ENCODE measurements around the gene HOXC4. TPM values are rescaled to one million over a fixed set of nuclear protein-coding genes. Genes with fewer than 3 reads are reported as not detected.

HOXC4 gene
- total RNA-seq, 1 donor from 2014 or later = not detected

DNA sequence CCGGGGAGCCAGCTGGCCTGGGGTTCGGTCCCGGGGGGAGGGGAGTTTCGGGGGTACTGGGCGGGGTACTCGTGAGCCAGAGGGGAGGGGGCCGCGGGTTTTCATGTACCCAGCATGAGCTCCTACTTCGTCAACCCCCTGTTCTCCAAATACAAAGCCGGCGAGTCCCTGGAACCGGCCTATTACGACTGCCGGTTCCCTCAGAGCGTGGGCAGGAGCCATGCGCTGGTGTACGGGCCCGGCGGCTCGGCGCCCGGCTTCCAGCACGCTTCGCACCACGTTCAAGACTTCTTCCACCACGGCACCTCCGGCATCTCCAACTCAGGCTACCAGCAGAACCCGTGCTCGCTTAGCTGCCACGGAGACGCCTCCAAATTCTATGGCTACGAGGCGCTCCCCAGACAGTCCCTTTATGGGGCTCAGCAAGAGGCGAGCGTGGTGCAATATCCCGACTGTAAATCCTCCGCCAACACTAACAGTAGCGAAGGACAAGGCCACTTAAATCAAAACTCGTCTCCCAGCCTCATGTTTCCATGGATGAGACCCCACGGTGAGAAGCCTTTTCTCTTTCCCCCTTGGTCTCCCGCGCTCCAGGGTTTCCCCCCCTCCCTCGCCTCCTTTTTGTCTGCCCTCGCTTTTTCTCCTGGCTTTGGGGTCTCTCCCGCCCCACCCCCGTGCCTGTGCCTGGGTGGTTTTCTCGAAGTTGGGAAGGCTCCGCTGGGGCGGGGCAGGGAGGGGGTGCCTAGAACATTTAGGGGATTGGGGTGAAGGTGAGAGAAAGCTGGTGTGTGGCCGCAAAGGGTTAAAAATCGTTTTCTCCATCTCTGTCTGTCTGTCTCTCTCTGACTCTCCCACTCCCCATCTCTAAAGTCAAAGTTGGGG, 44.2 kb upstream of the HOXC4 start:
- Histone ChIP-seq H2AFZ (ENCODE audit: low read depth, low read length) (no peak overlapping the region), H3K9me3 (ENCODE audit: insufficient read depth, low read depth, low read length) (no peaks in the 10 kb centered on the region), H4K20me1 (ENCODE audit: insufficient read depth, low read length) (no peaks in the 10 kb centered on the region), H3K4me3 (ENCODE audit: insufficient read depth, low read depth, low read length) (no peak overlapping the region), H3K9ac (ENCODE audit: low read length) (no peak overlapping the region), H3K36me3 (ENCODE audit: insufficient read depth, low read length) (no peaks in the 10 kb centered on the region), H3K79me2 (ENCODE audit: insufficient read depth, low read length) (no peaks in the 10 kb centered on the region), H3K4me2 (ENCODE audit: low read length) (peak overlapping the region; percentile 39), H3K27ac (ENCODE audit: low read depth, low read length) (no peak overlapping the region), H3K4me1 (ENCODE audit: insufficient read depth, low read length) (peaks cover 5% of the 10 kb centered on the region), H3K27me3 (ENCODE audit: insufficient read depth, low read length) (peaks cover 91% of the 10 kb centered on the region)
- DNase-seq (ENCODE audit: low read depth) (no peak), FAIRE-seq (no peak)
- Mint-ChIP-seq H3K4me3 (ENCODE audit: unreplicated experiment) (no peak overlapping the region), H3K27ac (ENCODE audit: unreplicated experiment) (no peak overlapping the region), H3K36me3 (ENCODE audit: low read depth, unreplicated experiment) (no peaks in the 10 kb centered on the region), H3K4me1 (ENCODE audit: low read depth, unreplicated experiment) (no peaks in the 10 kb centered on the region), H3K9me3 (ENCODE audit: unreplicated experiment) (peaks cover 9% of the 10 kb centered on the region), H3K27me3 (ENCODE audit: low read depth, unreplicated experiment) (peaks cover 90% of the 10 kb centered on the region)
- TF ChIP-seq EZH2 (IDR thresholded peaks at IDR 0.05; ENCODE audit: insufficient read depth, low read length) = peak; percentile 99
- no peak for TF ChIP-seq CTCF (IDR thresholded peaks at IDR 0.05; ENCODE audit: insufficient read depth, low read depth, low read length)

DNA sequence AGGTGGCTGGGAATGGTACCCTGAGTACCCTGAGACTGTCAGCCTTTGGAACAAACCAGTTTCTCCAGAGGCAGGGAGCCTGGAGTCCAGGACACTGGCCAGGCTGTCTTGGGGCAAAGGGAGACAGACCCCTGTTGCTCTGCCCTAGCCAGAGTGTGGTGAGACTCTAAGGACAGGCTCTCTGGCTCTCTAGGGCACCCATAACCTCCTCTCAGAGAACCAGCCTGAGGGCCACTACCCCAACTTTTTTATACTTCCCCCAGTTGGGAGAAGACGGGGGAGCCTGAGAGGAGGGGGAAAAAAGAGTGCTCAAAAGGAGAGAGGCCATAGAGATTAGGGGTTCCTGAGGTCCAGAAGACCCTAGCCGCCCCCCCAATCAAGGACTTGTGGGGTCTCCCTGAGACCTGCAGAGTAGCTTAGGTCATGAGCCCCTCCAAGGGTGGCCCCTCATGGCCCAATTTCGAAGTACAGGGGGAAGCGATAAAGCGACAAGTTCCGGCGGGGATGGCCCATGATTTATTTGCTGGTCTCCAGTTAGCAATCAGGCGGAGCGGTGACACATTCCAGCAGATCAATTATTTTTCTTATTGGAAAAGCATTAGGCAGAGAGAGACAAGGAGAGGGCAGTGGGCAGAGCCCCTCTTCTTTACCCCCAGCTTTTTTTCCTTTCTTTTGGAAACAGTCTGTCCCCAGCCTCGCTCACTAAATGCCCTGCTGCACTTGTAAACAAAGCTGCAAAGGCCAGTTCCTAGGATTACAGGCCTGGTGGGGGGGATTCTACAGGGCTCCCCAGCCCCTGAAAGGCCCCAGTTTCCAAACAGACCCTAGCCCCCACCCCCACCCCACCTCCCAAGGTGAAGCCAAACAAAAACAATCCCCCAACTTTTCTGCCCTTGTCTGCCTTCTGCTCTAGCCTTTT, 43.3 kb upstream of the HOXC4 start:
- Histone ChIP-seq H3K9me3 (ENCODE audit: insufficient read depth, low read depth, low read length) (no peaks in the 10 kb centered on the region), H3K27ac (ENCODE audit: low read depth, low read length) (no peak overlapping the region), H3K79me2 (ENCODE audit: insufficient read depth, low read length) (no peaks in the 10 kb centered on the region), H4K20me1 (ENCODE audit: insufficient read depth, low read length) (no peaks in the 10 kb centered on the region), H3K4me3 (ENCODE audit: insufficient read depth, low read depth, low read length) (no peak overlapping the region), H3K4me2 (ENCODE audit: low read length) (no peak overlapping the region), H3K27me3 (ENCODE audit: insufficient read depth, low read length) (peaks cover 91% of the 10 kb centered on the region), H2AFZ (ENCODE audit: low read depth, low read length) (no peak overlapping the region), H3K36me3 (ENCODE audit: insufficient read depth, low read length) (no peaks in the 10 kb centered on the region), H3K4me1 (ENCODE audit: insufficient read depth, low read length) (peaks cover 5% of the 10 kb centered on the region), H3K9ac (ENCODE audit: low read length) (no peak overlapping the region)
- Mint-ChIP-seq H3K27ac (ENCODE audit: unreplicated experiment) (no peak overlapping the region), H3K36me3 (ENCODE audit: low read depth, unreplicated experiment) (no peaks in the 10 kb centered on the region), H3K4me3 (ENCODE audit: unreplicated experiment) (no peak overlapping the region), H3K9me3 (ENCODE audit: unreplicated experiment) (peaks cover 11% of the 10 kb centered on the region), H3K27me3 (ENCODE audit: low read depth, unreplicated experiment) (peaks cover 92% of the 10 kb centered on the region), H3K4me1 (ENCODE audit: low read depth, unreplicated experiment) (no peaks in the 10 kb centered on the region)
- FAIRE-seq (no peak), DNase-seq (ENCODE audit: low read depth) (no peak)
- no peak for TF ChIP-seq EZH2 (IDR thresholded peaks at IDR 0.05; ENCODE audit: insufficient read depth, low read length)
- TF ChIP-seq CTCF (IDR thresholded peaks at IDR 0.05; ENCODE audit: insufficient read depth, low read depth, low read length) = no peak
